ENCODE measurements around the gene SCYGR5. TPM values are rescaled to one million over a fixed set of nuclear protein-coding genes. Genes with fewer than 3 reads are reported as not detected.
A peak's percentile ranks its signal among the peaks of the same experiment; 100 is the strongest.
"Not testable (repeated sequence)": the region's sequence is repeated elsewhere in the genome, so short reads cannot be mapped to it uniquely, and the experiment has no call there.

Gene SCYGR5
- total RNA-seq, 2 donors from 2014 or later, result not detected

GRCh38 chr2:227654426-227654825 is 12.2 kb upstream of the SCYGR5 start:
- Mint-ChIP-seq H3K36me3 (ENCODE audit: insufficient read depth in 2 of 2) (no peaks in the 10 kb centered on the region), H3K9me3 (no peaks in the 10 kb centered on the region), H3K27me3 (ENCODE audit: low read depth) (peaks cover 11% of the 10 kb centered on the region), H3K4me3 (no peak overlapping the region), H3K4me1 (ENCODE audit: low read depth) (peaks cover 6% of the 10 kb centered on the region), H3K27ac (no peak overlapping the region)
- no peak for ATAC-seq (replicated peaks in 1 of 2)
- no peak for DNase-seq

GRCh38 chr2:227655454-227655853 is 11.2 kb upstream of the SCYGR5 start:
- Mint-ChIP-seq H3K4me1 (ENCODE audit: low read depth) (peaks cover 6% of the 10 kb centered on the region), H3K4me3 (no peak overlapping the region), H3K9me3 (no peaks in the 10 kb centered on the region), H3K27me3 (ENCODE audit: low read depth) (peaks cover 6% of the 10 kb centered on the region), H3K27ac (no peak overlapping the region), H3K36me3 (ENCODE audit: insufficient read depth in 2 of 2) (no peaks in the 10 kb centered on the region)
- DNase-seq, result no peak
- ATAC-seq (replicated peaks in 1 of 2), result peak; percentile 62 to 86

- H3K9me3 Mint-ChIP-seq, result no peaks in the 10 kb centered on the region
- H3K27me3 Mint-ChIP-seq (ENCODE audit: low read depth), result peaks cover 11% of the 10 kb centered on the region
- no peak for DNase-seq
- peaks cover 6% of the 10 kb centered on the region for H3K4me1 Mint-ChIP-seq (ENCODE audit: low read depth)
- no peak for ATAC-seq (replicated peaks in 1 of 2)
- no peak overlapping the region for H3K4me3 Mint-ChIP-seq
- H3K36me3 Mint-ChIP-seq (ENCODE audit: insufficient read depth in 2 of 2), result no peaks in the 10 kb centered on the region
- no peak overlapping the region for H3K27ac Mint-ChIP-seq
Observed at GRCh38 chr2:227657199-227657845, 9.3 kb upstream of the SCYGR5 start.

- Mint-ChIP-seq H3K27me3 (ENCODE audit: low read depth) (peaks cover 5% of the 10 kb centered on the region), H3K4me1 (ENCODE audit: low read depth) (no peaks in the 10 kb centered on the region), H3K27ac (no peak overlapping the region), H3K9me3 (no peaks in the 10 kb centered on the region), H3K4me3 (no peak overlapping the region), H3K36me3 (ENCODE audit: insufficient read depth in 2 of 2) (no peaks in the 10 kb centered on the region)
- DNase-seq, result no peak
- no peak for ATAC-seq (replicated peaks in 1 of 2)
Observed at GRCh38 chr2:227661025-227661649, 5.5 kb upstream of the SCYGR5 start.

GRCh38 chr2:227661827-227662226 is 4.8 kb upstream of the SCYGR5 start:
- Mint-ChIP-seq H3K36me3 (ENCODE audit: insufficient read depth in 2 of 2) (no peaks in the 10 kb centered on the region), H3K27ac (no peak overlapping the region), H3K9me3 (no peaks in the 10 kb centered on the region), H3K4me3 (no peak overlapping the region), H3K27me3 (ENCODE audit: low read depth) (peaks cover 5% of the 10 kb centered on the region), H3K4me1 (ENCODE audit: low read depth) (no peaks in the 10 kb centered on the region)
- ATAC-seq (replicated peaks in 1 of 2) (no peak), DNase-seq (no peak)

- H3K9me3 Mint-ChIP-seq, result no peaks in the 10 kb centered on the region
- H3K4me3 Mint-ChIP-seq, result no peak overlapping the region
- H3K27me3 Mint-ChIP-seq (ENCODE audit: low read depth), result peaks cover 5% of the 10 kb centered on the region
- no peaks in the 10 kb centered on the region for H3K4me1 Mint-ChIP-seq (ENCODE audit: low read depth)
- H3K36me3 Mint-ChIP-seq (ENCODE audit: insufficient read depth in 2 of 2), result no peaks in the 10 kb centered on the region
- ATAC-seq (replicated peaks in 1 of 2) (no peak), DNase-seq (no peak)
- no peak overlapping the region for H3K27ac Mint-ChIP-seq
Observed at GRCh38 chr2:227665189-227665940, 1.2 kb upstream of the SCYGR5 start.

- H3K27ac Mint-ChIP-seq, result no peak overlapping the region
- DNase-seq (no peak), ATAC-seq (replicated peaks in 1 of 2) (no peak)
- H3K4me1 Mint-ChIP-seq (ENCODE audit: low read depth), result no peaks in the 10 kb centered on the region
- H3K9me3 Mint-ChIP-seq, result no peaks in the 10 kb centered on the region
- no peaks in the 10 kb centered on the region for H3K27me3 Mint-ChIP-seq (ENCODE audit: low read depth)
- no peak overlapping the region for H3K4me3 Mint-ChIP-seq
- no peaks in the 10 kb centered on the region for H3K36me3 Mint-ChIP-seq (ENCODE audit: insufficient read depth in 2 of 2)
Observed at GRCh38 chr2:227671170-227671905, 4.7 kb downstream of the SCYGR5 start.

- not testable (repeated sequence) for ATAC-seq (replicated peaks in 1 of 2); H3K9me3 Mint-ChIP-seq; H3K4me1 Mint-ChIP-seq (ENCODE audit: low read depth); H3K36me3 Mint-ChIP-seq (ENCODE audit: insufficient read depth in 2 of 2); DNase-seq; H3K27me3 Mint-ChIP-seq (ENCODE audit: low read depth); H3K4me3 Mint-ChIP-seq; H3K27ac Mint-ChIP-seq
Observed at GRCh38 chr2:227673620-227674019, 7.0 kb downstream of the SCYGR5 start.

GRCh38 chr2:227674485-227674884 is 7.9 kb downstream of the SCYGR5 start:
- DNase-seq (no peak), ATAC-seq (replicated peaks in 1 of 2) (no peak)
- Mint-ChIP-seq H3K27me3 (ENCODE audit: low read depth) (peaks cover 10% of the 10 kb centered on the region), H3K9me3 (no peaks in the 10 kb centered on the region), H3K4me1 (ENCODE audit: low read depth) (no peaks in the 10 kb centered on the region), H3K27ac (no peak overlapping the region), H3K4me3 (no peak overlapping the region), H3K36me3 (ENCODE audit: insufficient read depth in 2 of 2) (no peaks in the 10 kb centered on the region)

GRCh38 chr2:227677928-227678327 is 11.3 kb downstream of the SCYGR5 start:
- DNase-seq (no peak), ATAC-seq (replicated peaks in 1 of 2) (no peak)
- Mint-ChIP-seq H3K9me3 (no peaks in the 10 kb centered on the region), H3K27ac (no peak overlapping the region), H3K4me3 (no peak overlapping the region), H3K27me3 (ENCODE audit: low read depth) (peaks cover 10% of the 10 kb centered on the region), H3K36me3 (ENCODE audit: insufficient read depth in 2 of 2) (no peaks in the 10 kb centered on the region), H3K4me1 (ENCODE audit: low read depth) (no peaks in the 10 kb centered on the region)

GRCh38 chr2:227684258-227684657 is 17.7 kb downstream of the SCYGR5 start:
- Mint-ChIP-seq H3K4me3 (no peak overlapping the region), H3K4me1 (ENCODE audit: low read depth) (no peaks in the 10 kb centered on the region), H3K36me3 (ENCODE audit: insufficient read depth in 2 of 2) (no peaks in the 10 kb centered on the region), H3K27me3 (ENCODE audit: low read depth) (peaks cover 7% of the 10 kb centered on the region), H3K9me3 (no peaks in the 10 kb centered on the region), H3K27ac (no peak overlapping the region)
- DNase-seq, result no peak
- ATAC-seq (replicated peaks in 1 of 2), result no peak

GRCh38 chr2:227687189-227687588 is 20.6 kb downstream of the SCYGR5 start:
- no peak overlapping the region for H3K4me3 Mint-ChIP-seq
- ATAC-seq (replicated peaks in 1 of 2), result no peak
- peaks cover 7% of the 10 kb centered on the region for H3K27me3 Mint-ChIP-seq (ENCODE audit: low read depth)
- H3K4me1 Mint-ChIP-seq (ENCODE audit: low read depth), result no peaks in the 10 kb centered on the region
- no peak overlapping the region for H3K27ac Mint-ChIP-seq
- H3K36me3 Mint-ChIP-seq (ENCODE audit: insufficient read depth in 2 of 2), result no peaks in the 10 kb centered on the region
- DNase-seq, result no peak
- H3K9me3 Mint-ChIP-seq, result no peaks in the 10 kb centered on the region

All from activated T-cell treated with anti-CD3 and anti-CD28 coated beads, Interleukin-2, amount 50 U/mL, for 72 hours (primary cell).